HG03159 (cell line): ENCODE data around the gene RTRAF.

Experiments
- ATAC-seq: cut with Tn5 transposase; IDR thresholded peaks from one replicate; pipeline ENCODE4 v1.9.1; 2021; ENCODE audit warnings: mild to moderate bottlenecking, moderate library complexity; ENCODE audit not compliant: unreplicated experiment

Gene RTRAF

GRCh38 chr14:52020161-52020714, 30.9 kb downstream of the RTRAF start:
- ATAC-seq, result no peak

- ATAC-seq, result no peak
Measured at GRCh38 chr14:52020866-52021717, 31.7 kb downstream of the RTRAF start.

- peak; percentile 79 for ATAC-seq
Measured at GRCh38 chr14:52021957-52022600, 32.7 kb downstream of the RTRAF start.

GRCh38 chr14:52023518-52023917, 34.2 kb downstream of the RTRAF start:
- ATAC-seq, result no peak

- no peak for ATAC-seq
Measured at GRCh38 chr14:52025310-52025709, 36.0 kb downstream of the RTRAF start.

GRCh38 chr14:52026017-52026660, 36.8 kb downstream of the RTRAF start:
- ATAC-seq, result no peak

GRCh38 chr14:52026901-52027300, 37.6 kb downstream of the RTRAF start:
- no peak for ATAC-seq

GRCh38 chr14:52029881-52030280, 40.5 kb downstream of the RTRAF start:
- no peak for ATAC-seq

- ATAC-seq, result no peak
Measured at GRCh38 chr14:52031781-52032180, 42.4 kb downstream of the RTRAF start.

GRCh38 chr14:52032204-52032801, 43.0 kb downstream of the RTRAF start:
- ATAC-seq, result no peak

GRCh38 chr14:52033101-52033642, 43.8 kb downstream of the RTRAF start:
- ATAC-seq, result no peak

- no peak for ATAC-seq
Measured at GRCh38 chr14:52039124-52039815, 49.9 kb downstream of the RTRAF start.

GRCh38 chr14:52040598-52040997, 51.3 kb downstream of the RTRAF start:
- ATAC-seq, result no peak

GRCh38 chr14:52042371-52043289, 53.3 kb downstream of the RTRAF start:
- no peak for ATAC-seq

GRCh38 chr14:52043690-52044089, 54.3 kb downstream of the RTRAF start:
- ATAC-seq, result no peak

- ATAC-seq, result no peak
Measured at GRCh38 chr14:52044791-52045522, 55.6 kb downstream of the RTRAF start.

GRCh38 chr14:52046376-52046917, 57.1 kb downstream of the RTRAF start:
- ATAC-seq, result no peak

- ATAC-seq, result no peak
Measured at GRCh38 chr14:52048116-52048515, 58.8 kb downstream of the RTRAF start.
